Vagina (tissue), 2 donors: ENCODE results near the gene DNAJB4.

Experiments used
- POLR2A ChIP-seq, 2 donors: fragments of 450-650 bp; IDR thresholded peaks; one replicate each; pipeline ENCODE4 v1.6.1; 2017; ENCODE audit warnings: antibody characterized with exemption in 2 of 2, mild to moderate bottlenecking in 2 of 2, moderate library complexity in 2 of 2
- POLR2AphosphoS5 ChIP-seq, 2 donors: sonication (generic); formaldehyde crosslinking; IDR thresholded peaks; one replicate each; pipeline ENCODE4 v1.9.0; 2017; ENCODE audit warnings: antibody characterized with exemption in 2 of 2, mild to moderate bottlenecking in 2 of 2, low read depth in 1 of 2; ENCODE audit not compliant: insufficient read depth in 1 of 2
- TF ChIP-seq, protein P1 (sequence below), 3 experiments: fragments of 450-650 bp in 2 of 3; fragments of 200-600 bp in 1 of 3; sonication (generic) in 1 of 3; IDR thresholded peaks; one replicate each; pipeline ENCODE4 v1.5.1; 2017 to 2019; ENCODE audit warnings: antibody characterized with exemption in 3 of 3, mild to moderate bottlenecking in 2 of 3, moderate library complexity in 2 of 3

DNA sequence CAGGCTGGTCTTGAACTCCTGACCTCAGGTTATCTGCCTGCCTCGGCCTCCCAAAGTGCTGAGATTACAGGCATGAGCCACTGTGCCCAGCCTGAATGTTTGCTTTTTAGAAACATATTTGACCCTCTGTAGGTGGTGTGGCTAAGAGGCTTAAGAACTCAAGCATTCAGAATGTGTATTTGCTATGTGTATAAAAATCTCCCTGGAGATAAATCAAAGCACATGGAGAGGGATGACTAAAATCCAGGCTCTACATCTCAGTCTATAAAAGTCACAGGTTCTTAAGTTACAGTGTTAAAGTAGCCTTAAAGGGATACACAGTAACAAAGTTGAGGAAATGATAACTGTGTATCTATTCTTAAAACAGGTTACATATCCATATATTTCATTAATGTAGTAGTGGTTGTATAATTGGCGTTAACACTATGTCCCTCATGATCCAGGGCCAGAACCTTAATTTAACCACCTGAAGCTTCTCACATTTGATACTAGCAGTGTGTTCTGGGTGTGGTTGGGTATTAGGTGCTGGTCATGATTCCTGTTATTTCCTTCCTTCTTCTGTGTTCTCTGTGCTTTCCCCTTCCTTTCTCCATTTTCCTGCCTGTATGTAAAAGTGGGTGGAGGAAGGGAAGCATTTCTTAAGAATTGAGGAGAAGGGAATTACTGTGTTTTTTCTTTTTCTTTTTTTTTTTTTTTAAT is 57.2 kb downstream of the DNAJB4 start:
- no peak for TF ChIP-seq POLR2A (IDR thresholded peaks at IDR 0.05)
- TF ChIP-seq, protein P1, sequence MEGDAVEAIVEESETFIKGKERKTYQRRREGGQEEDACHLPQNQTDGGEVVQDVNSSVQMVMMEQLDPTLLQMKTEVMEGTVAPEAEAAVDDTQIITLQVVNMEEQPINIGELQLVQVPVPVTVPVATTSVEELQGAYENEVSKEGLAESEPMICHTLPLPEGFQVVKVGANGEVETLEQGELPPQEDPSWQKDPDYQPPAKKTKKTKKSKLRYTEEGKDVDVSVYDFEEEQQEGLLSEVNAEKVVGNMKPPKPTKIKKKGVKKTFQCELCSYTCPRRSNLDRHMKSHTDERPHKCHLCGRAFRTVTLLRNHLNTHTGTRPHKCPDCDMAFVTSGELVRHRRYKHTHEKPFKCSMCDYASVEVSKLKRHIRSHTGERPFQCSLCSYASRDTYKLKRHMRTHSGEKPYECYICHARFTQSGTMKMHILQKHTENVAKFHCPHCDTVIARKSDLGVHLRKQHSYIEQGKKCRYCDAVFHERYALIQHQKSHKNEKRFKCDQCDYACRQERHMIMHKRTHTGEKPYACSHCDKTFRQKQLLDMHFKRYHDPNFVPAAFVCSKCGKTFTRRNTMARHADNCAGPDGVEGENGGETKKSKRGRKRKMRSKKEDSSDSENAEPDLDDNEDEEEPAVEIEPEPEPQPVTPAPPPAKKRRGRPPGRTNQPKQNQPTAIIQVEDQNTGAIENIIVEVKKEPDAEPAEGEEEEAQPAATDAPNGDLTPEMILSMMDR (IDR thresholded peaks at IDR 0.05): no peak
- TF ChIP-seq POLR2AphosphoS5 (IDR thresholded peaks at IDR 0.05; ENCODE audit: insufficient read depth in 1 of 2, low read depth in 1 of 2): no peak
